ENCODE data around the gene ARRDC2.
A peak's percentile ranks its signal among the peaks of the same experiment; 100 is the strongest.
"Not testable (repeated sequence)": the region's sequence is repeated elsewhere in the genome, so short reads cannot be mapped to it uniquely, and the experiment has no call there.

ARRDC2 gene

DNA sequence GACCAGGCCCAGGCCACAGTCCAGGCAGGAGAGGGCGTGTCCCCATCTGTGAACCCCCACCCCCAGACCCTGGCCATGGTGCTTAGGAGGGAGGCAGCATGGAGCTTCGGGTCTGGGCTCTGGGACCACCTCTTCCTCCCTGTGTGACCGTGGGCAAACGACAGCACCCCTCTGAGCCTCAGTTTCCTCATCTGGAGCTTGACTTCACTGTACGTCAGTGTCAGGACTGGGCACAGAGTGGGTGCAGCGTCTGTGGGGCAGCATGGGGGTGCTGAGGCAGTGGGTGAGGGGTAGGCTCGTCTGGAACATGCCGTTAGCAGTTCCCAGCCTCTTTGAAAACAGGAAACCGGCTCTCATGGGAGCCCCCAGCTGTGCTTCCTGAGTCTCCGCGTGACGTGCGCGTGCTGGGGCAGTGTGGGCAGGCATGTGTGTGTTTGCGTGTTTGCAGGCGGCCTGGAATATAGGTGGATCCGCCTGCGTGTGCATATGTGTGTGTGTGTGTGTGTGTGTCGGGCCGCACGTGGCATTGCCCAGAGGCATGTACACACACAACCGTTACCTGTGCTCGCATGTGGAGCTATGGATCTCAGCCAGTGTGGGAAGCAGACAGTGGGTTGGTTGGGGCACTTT, 15.8 kb downstream of the ARRDC2 start:
- ChIA-PET POLR2A (interaction anchor here (0.6 to 1.8 kb wide), 4 partner anchors 12 to 269 kb away, joined by 3 to 7 read pairs (median 3); no protein-coding TSS in a partner anchor), CTCF (interaction anchor here (0.9 kb wide), 1 partner anchor 90 kb away, joined by 3 read pairs; no protein-coding TSS in a partner anchor)
- DNase-seq (ENCODE audit: extremely low spot score): no peak
- no peak for TF ChIP-seq SUZ12 (IDR thresholded peaks at IDR 0.05)

DNA sequence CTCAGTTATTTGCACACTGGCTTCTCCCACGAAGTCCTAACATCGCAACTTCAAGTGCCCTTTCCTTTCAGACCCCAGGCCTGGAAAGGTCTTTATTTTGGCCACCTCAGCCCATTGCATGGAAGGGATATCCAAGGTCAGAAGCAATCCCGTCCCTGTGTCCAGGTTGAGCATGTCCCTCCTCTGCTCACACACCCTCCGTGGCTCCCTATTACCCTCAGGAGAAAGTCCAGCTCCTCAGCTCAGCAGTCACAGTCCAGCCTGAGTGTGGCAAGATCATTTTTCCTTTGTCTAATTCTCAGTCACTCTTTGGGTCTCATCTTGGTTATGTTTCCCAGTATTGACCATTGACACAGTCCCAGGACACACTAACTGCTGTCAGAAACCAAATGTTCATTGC, 19.2 kb downstream of the ARRDC2 start:
- CTCF ChIA-PET: no interaction called here
- DNase-seq (ENCODE audit: extremely low spot score): no peak
- POLR2A ChIA-PET: no interaction called here
- TF ChIP-seq FOXM1 (IDR thresholded peaks at IDR 0.05; ENCODE audit: borderline replicate concordance) (no peak), BHLHE40 (IDR thresholded peaks at IDR 0.05; ENCODE audit: borderline replicate concordance) (no peak), HDGF (IDR thresholded peaks at IDR 0.05; ENCODE audit: borderline replicate concordance) (no peak), SUZ12 (IDR thresholded peaks at IDR 0.05) (no peak), SP1 (IDR thresholded peaks at IDR 0.05) (no peak), L3MBTL2 (conservative IDR thresholded peaks at IDR 0.05) (no peak), LEF1 (IDR thresholded peaks at IDR 0.05; ENCODE audit: borderline replicate concordance) (no peak), TARDBP (IDR thresholded peaks at IDR 0.05) (no peak), CTBP1 (IDR thresholded peaks at IDR 0.05; ENCODE audit: borderline replicate concordance) (no peak), FOXA1 (IDR thresholded peaks at IDR 0.05) (no peak), ELF4 (IDR thresholded peaks at IDR 0.05) (no peak), FOXK2 (IDR thresholded peaks at IDR 0.05) (no peak), ZNF384 (IDR thresholded peaks at IDR 0.05) (no peak), ARNT (IDR thresholded peaks at IDR 0.05) (no peak), NFRKB (IDR thresholded peaks at IDR 0.05) (no peak)
- TF ChIP-seq, protein P1, sequence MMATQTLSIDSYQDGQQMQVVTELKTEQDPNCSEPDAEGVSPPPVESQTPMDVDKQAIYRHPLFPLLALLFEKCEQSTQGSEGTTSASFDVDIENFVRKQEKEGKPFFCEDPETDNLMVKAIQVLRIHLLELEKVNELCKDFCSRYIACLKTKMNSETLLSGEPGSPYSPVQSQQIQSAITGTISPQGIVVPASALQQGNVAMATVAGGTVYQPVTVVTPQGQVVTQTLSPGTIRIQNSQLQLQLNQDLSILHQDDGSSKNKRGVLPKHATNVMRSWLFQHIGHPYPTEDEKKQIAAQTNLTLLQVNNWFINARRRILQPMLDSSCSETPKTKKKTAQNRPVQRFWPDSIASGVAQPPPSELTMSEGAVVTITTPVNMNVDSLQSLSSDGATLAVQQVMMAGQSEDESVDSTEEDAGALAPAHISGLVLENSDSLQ (IDR thresholded peaks at IDR 0.05): no peak

DNA sequence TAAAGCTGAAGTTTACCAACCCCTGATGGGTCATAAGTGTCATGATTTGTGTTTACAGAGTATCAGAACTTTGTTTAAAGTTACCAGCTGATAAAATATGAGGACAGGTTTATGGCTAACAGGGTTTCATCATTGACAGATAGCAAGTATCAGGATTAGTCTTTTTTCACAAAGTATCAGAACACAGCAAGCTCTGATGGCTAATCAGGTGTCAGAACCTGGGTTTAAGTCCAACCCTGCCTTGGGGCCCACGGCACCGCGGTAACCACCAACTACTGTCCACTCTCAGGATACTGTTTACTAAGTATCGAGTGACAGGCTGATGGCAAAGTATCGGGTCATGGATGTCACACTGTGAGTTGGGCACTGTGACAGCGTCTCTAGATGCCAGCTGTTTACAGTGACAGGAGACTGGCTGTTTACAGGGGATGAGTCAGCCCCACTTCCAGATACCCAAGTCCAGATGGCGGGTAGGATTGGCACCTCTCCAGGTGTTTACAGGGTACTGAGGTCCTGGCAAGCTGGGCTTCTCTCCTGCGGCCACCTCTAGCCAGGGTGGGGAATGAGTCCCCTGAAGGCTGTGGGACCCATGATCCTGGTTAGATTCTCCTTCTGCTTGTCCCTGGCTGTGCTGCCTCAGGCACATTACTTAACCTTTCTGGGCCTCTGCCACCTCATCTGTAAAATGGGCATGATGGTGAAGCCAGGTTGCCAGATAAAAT, 21.8 kb downstream of the ARRDC2 start:
- ChIA-PET POLR2A (interaction anchor here (0.5 kb wide), 1 partner anchor 805 kb away, joined by 3 read pairs; no protein-coding TSS in a partner anchor), CTCF (interaction anchor here (0.7 to 1.2 kb wide), 2 partner anchors 30 to 490 kb away, joined by 3 read pairs; no protein-coding TSS in a partner anchor)
- DNase-seq (ENCODE audit: extremely low spot score): no peak
- TF ChIP-seq ZNF384 (IDR thresholded peaks at IDR 0.05) (peak; percentile 89), BHLHE40 (IDR thresholded peaks at IDR 0.05; ENCODE audit: borderline replicate concordance) (no peak), TARDBP (IDR thresholded peaks at IDR 0.05) (no peak)
- TF ChIP-seq, protein P1 (IDR thresholded peaks at IDR 0.05): peak; percentile 45; the same call in 1 of the 2 replicates

DNA sequence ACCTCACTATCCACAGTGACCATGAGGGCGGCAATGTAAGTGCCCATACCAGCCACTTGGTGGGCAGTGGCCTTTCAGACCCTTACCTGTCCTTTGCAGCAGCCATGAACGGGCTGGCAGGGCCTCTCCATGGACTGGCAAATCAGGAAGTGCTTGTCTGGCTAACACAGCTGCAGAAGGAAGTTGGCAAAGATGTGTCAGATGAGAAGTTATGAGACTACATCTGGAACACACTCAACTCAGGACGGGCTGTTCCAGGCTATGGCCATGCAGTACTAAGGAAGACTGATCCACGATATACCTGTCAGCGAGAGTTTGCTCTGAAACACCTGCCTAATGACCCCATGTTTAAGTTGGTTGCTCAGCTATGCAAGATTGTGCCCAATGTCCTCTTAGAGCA, 23.4 kb downstream of the ARRDC2 start:
- POLR2A ChIA-PET: interaction anchor here (1.2 kb wide), 1 partner anchor 9 kb away, joined by 6 read pairs; no protein-coding TSS in a partner anchor
- DNase-seq (ENCODE audit: extremely low spot score): not testable (repeated sequence)
- CTCF ChIA-PET: interaction anchor here (1.7 kb wide), 1 partner anchor 26 kb away, joined by 4 read pairs; no protein-coding TSS in a partner anchor

DNA sequence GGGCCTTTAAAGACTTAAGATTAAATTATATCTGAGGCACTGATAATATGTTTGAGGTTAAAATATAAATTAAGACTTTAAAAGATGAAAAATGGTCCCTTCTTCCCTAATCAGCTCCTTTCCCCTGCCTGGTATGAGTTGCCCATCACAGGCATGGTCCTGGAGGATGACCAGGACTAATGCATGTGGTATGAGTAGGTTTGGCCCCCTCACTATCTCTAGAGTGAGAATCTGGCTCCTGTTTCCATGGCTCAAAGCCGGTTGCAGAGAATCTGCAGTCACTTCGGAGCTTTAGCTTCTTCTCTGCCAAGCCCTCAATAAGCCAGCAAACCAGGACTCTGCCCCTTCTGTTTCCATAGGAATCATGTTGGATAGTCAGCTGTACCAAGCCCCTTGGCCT, 24.1 kb downstream of the ARRDC2 start:
- CTCF ChIA-PET: interaction anchor here (1.7 kb wide), 1 partner anchor 25 kb away, joined by 4 read pairs; no protein-coding TSS in a partner anchor
- POLR2A ChIA-PET: interaction anchor here (1.6 kb wide), 1 partner anchor 12 kb away, joined by 3 read pairs; no protein-coding TSS in a partner anchor
- DNase-seq (ENCODE audit: extremely low spot score): not testable (repeated sequence)

DNA sequence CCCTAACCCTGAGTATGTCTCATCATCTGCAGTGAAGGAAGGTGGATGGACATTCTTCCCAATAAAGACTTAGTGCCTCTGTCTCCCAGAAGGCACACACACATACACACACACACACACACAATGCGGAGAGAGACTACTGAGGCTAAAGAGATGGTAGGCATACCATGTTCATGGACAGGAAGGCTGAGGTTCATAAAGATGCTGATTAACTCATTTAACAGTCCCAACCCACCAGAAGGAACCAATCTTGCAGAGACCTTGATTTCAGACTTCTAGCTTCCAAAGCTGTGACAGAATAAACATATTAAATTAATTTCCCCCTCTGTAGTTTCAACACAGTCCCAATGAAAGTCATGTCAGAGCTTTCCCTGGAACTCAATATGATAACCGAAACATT, 33.1 kb downstream of the ARRDC2 start:
- POLR2A ChIA-PET: no interaction called here
- TF ChIP-seq SUZ12 (IDR thresholded peaks at IDR 0.05): no peak
- TF ChIP-seq NFRKB (IDR thresholded peaks at IDR 0.05): no peak
- TF ChIP-seq FOXK2 (IDR thresholded peaks at IDR 0.05): no peak
- no peak for TF ChIP-seq CTBP1 (IDR thresholded peaks at IDR 0.05; ENCODE audit: borderline replicate concordance)
- TF ChIP-seq HDGF (IDR thresholded peaks at IDR 0.05; ENCODE audit: borderline replicate concordance): no peak
- no peak for TF ChIP-seq TARDBP (IDR thresholded peaks at IDR 0.05)
- TF ChIP-seq SP1 (IDR thresholded peaks at IDR 0.05): no peak
- TF ChIP-seq ELF4 (IDR thresholded peaks at IDR 0.05): no peak
- TF ChIP-seq LEF1 (IDR thresholded peaks at IDR 0.05; ENCODE audit: borderline replicate concordance): no peak
- no peak for TF ChIP-seq FOXM1 (IDR thresholded peaks at IDR 0.05; ENCODE audit: borderline replicate concordance)
- no peak for TF ChIP-seq BHLHE40 (IDR thresholded peaks at IDR 0.05; ENCODE audit: borderline replicate concordance)
- TF ChIP-seq L3MBTL2 (conservative IDR thresholded peaks at IDR 0.05): no peak
- TF ChIP-seq FOXA1 (IDR thresholded peaks at IDR 0.05): no peak
- no peak for TF ChIP-seq ARNT (IDR thresholded peaks at IDR 0.05)
- TF ChIP-seq, protein P1 (IDR thresholded peaks at IDR 0.05): no peak
- no peak for TF ChIP-seq ZNF384 (IDR thresholded peaks at IDR 0.05)
- CTCF ChIA-PET: no interaction called here
- DNase-seq (ENCODE audit: extremely low spot score): no peak

DNA sequence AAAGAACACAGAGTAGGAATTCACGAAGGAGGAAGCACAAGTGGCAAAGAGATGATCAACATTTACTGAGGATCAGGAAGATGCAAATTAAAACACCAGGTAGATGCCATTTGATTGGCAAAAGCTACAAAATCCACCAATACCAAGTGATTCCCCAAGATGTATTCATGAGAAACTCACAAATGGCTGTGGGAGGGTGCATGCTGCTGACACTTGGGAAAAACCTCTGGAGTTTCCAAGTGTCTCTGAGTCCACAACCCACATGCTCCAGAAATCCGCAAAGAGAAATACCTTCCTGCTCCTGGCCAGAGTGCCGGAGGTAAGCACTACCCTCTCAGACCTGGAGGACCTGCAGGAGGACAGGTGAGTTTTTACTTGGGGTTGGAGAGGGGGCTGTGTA, 35.7 kb downstream of the ARRDC2 start:
- ChIA-PET POLR2A (no interaction called here), CTCF (no interaction called here)
- DNase-seq (ENCODE audit: extremely low spot score): no peak

More for the DNA sequence above, 35.7 kb downstream of the ARRDC2 start:
- TF ChIP-seq TARDBP (IDR thresholded peaks at IDR 0.05): no peak
- no peak for TF ChIP-seq NFRKB (IDR thresholded peaks at IDR 0.05)
- TF ChIP-seq FOXM1 (IDR thresholded peaks at IDR 0.05; ENCODE audit: borderline replicate concordance): no peak
- TF ChIP-seq HDGF (IDR thresholded peaks at IDR 0.05; ENCODE audit: borderline replicate concordance): no peak
- TF ChIP-seq LEF1 (IDR thresholded peaks at IDR 0.05; ENCODE audit: borderline replicate concordance): no peak
- no peak for TF ChIP-seq SP1 (IDR thresholded peaks at IDR 0.05)
- TF ChIP-seq FOXA1 (IDR thresholded peaks at IDR 0.05): no peak
- TF ChIP-seq FOXK2 (IDR thresholded peaks at IDR 0.05): no peak
- TF ChIP-seq CTBP1 (IDR thresholded peaks at IDR 0.05; ENCODE audit: borderline replicate concordance): no peak

Measured in HEK293T (cell line).